Lung (tissue), 12 donors: Measurements from ENCODE around the gene NPAS4. TPM values are rescaled to one million over a fixed set of nuclear protein-coding genes. Genes with fewer than 3 reads are reported as not detected.

ENCODE experiments used
- ATAC-seq: fragments of 200-7000 bp; cut with Tn5 transposase; one replicate; pipeline ENCODE4 v1.9.1; 2020; ENCODE audit warnings: moderate number of reproducible peaks; ENCODE audit not compliant: insufficient read depth, low FRiP score
- DNase-seq, 3 donors: peaks; one replicate each; pipeline ENCODE4 v3.0.0-alpha.2; 2013 to 2017
- H3K27ac ChIP-seq, 2 donors: one replicate each; pipeline ENCODE4 v1.5.1; 2013; ENCODE audit warnings: mild to moderate bottlenecking in 2 of 2, moderate library complexity in 2 of 2, control low read depth in 1 of 2, inconsistent platforms in 1 of 2, low read depth in 1 of 2, low read length in 1 of 2
- H3K27me3 ChIP-seq, 3 donors: one replicate each; pipeline ENCODE4 v1.5.1; 2013; ENCODE audit warnings: low read length in 2 of 3; ENCODE audit not compliant: control insufficient read depth in 3 of 3, insufficient read depth in 3 of 3
- H3K36me3 ChIP-seq, 4 donors: one replicate each; pipeline ENCODE4 v1.5.1; 2013; ENCODE audit warnings: low read length in 4 of 4, mild to moderate bottlenecking in 1 of 4, moderate library complexity in 1 of 4; ENCODE audit not compliant: control insufficient read depth in 4 of 4, insufficient read depth in 4 of 4
- H3K4me1 ChIP-seq, 5 donors: one replicate each; pipeline ENCODE4 v1.5.1; 2013; ENCODE audit warnings: low read length in 5 of 5, mild to moderate bottlenecking in 2 of 5, moderate library complexity in 1 of 5; ENCODE audit not compliant: control insufficient read depth in 5 of 5, insufficient read depth in 5 of 5
- H3K4me3 ChIP-seq: one replicate; pipeline ENCODE4 v1.5.1; 2013; ENCODE audit warnings: mild to moderate bottlenecking, control low read depth, moderate library complexity
- H3K9ac ChIP-seq, 2 donors: one replicate each; pipeline ENCODE4 v1.5.1; 2013; ENCODE audit warnings: low read length in 2 of 2, control low read depth in 1 of 2; ENCODE audit not compliant: insufficient read depth in 1 of 2
- H3K9me3 ChIP-seq, 4 donors: one replicate each; pipeline ENCODE4 v1.5.1; 2013; ENCODE audit warnings: low read length in 3 of 4, mild to moderate bottlenecking in 1 of 4, moderate library complexity in 1 of 4; ENCODE audit not compliant: control insufficient read depth in 4 of 4, insufficient read depth in 3 of 4
- CTCF ChIP-seq: IDR thresholded peaks from 2 replicates; pipeline ENCODE4 v1.5.1; 2012; ENCODE audit warnings: mild to moderate bottlenecking; ENCODE audit errors: control extremely low read depth, extremely low read depth
- WGBS, 2 donors: extraction: QIAGEN DNeasy Blood & Tissue Kit; methylation state at CpG; one replicate each; pipeline ENCODE4 v1.1.7; 2013; 5-methylcytosine and 5-hydroxymethylcytosine counted together
- polyA plus RNA-seq, 2 donors: library from polyadenylated mRNA; stranded (reverse); fragments of 200-250 nt; gene quantifications; one replicate each; pipeline ENCODE4 v1.2.1, GENCODE V29; 2013
- total RNA-seq, 2 donors: library from RNA; depleted of rRNA in 1 of 2; stranded (reverse); fragments of >200 nt in 1 of 2; gene quantifications; one replicate each; pipeline ENCODE4 v1.2.1, GENCODE V29; 2014 to 2021
- donor health status: control.
- donor health status: control.
- donor health status: Bipolar disorder and iron deficiency.
- donor health status: healthy.
- donor health status: DM: yes; HTN: yes; CAD: no.

The NPAS4 gene
- total and polyA plus RNA-seq, 4 donors: 0.06 to 0.14 (median 0.08) TPM

- peaks cover 0 to 2% (median 0%) of the 10 kb centered on the region in 5 donors for H3K4me1 ChIP-seq
- H3K9me3 ChIP-seq: peaks cover 0 to 6% (median 0%) of the 10 kb centered on the region in 4 donors
- no peak overlapping the region for H3K27ac ChIP-seq
- no peak for DNase-seq
- no peak overlapping the region for H3K9ac ChIP-seq
- peaks cover 0 to 6% (median 6%) of the 10 kb centered on the region in 3 donors for H3K27me3 ChIP-seq
- ATAC-seq: no peak
- H3K4me3 ChIP-seq: no peak overlapping the region
- no peaks in the 10 kb centered on the region for H3K36me3 ChIP-seq
- no peak for TF ChIP-seq CTCF
- WGBS, 2 donors: 66 to 77% methylated on average over 7 of the region's 7 CpGs
Observed at GRCh38 chr11:66412110-66412509, 8.7 kb upstream of the NPAS4 start.

- Histone ChIP-seq H3K27ac (no peak overlapping the region), H3K27me3 (peaks cover 0 to 6% (median 6%) of the 10 kb centered on the region in 3 donors), H3K4me1 (peaks cover 0 to 3% (median 0%) of the 10 kb centered on the region in 5 donors), H3K36me3 (no peaks in the 10 kb centered on the region), H3K9me3 (peaks cover 0 to 8% (median 0%) of the 10 kb centered on the region in 4 donors), H3K4me3 (no peak overlapping the region), H3K9ac (no peak overlapping the region)
- TF ChIP-seq CTCF: no peak
- ATAC-seq (no peak), DNase-seq (no peak)
- 78 to 87% methylated on average over 6 of the region's 6 CpGs for WGBS, 2 donors
Observed at GRCh38 chr11:66413167-66413566, 7.7 kb upstream of the NPAS4 start.

- Histone ChIP-seq H3K36me3 (no peaks in the 10 kb centered on the region), H3K27ac (no peak overlapping the region), H3K4me1 (peaks cover 0 to 3% (median 0%) of the 10 kb centered on the region in 5 donors), H3K9me3 (peaks cover 0 to 8% (median 0%) of the 10 kb centered on the region in 4 donors), H3K9ac (no peak overlapping the region), H3K27me3 (peaks cover 0 to 10% (median 10%) of the 10 kb centered on the region in 3 donors), H3K4me3 (no peak overlapping the region)
- DNase-seq: no peak
- 50 to 55% methylated on average over 12 of the region's 12 CpGs for WGBS, 2 donors
- no peak for ATAC-seq
- TF ChIP-seq CTCF: no peak
Observed at GRCh38 chr11:66414120-66414934, 6.5 kb upstream of the NPAS4 start.
